Thyroid gland (tissue), 4 donors: Measurements from ENCODE around the gene PPP5C.

ENCODE experiments used
- POLR2A ChIP-seq, 2 donors: fragments of 450-650 bp; IDR thresholded peaks; one replicate each; pipeline ENCODE4 v1.6.1; 2017; ENCODE audit warnings: antibody characterized with exemption in 2 of 2, mild to moderate bottlenecking in 2 of 2, moderate library complexity in 1 of 2
- TF ChIP-seq, protein P1 (sequence below), 6 experiments: fragments of 200-600 bp in 3 of 6; fragments of 450-650 bp in 3 of 6; sonication (generic) in 3 of 6; IDR thresholded peaks; one replicate each; pipeline ENCODE4 v1.5.1; 2016 to 2019; ENCODE audit warnings: antibody characterized with exemption in 6 of 6, mild to moderate bottlenecking in 2 of 6, inconsistent platforms in 1 of 6, moderate library complexity in 1 of 6

DNA sequence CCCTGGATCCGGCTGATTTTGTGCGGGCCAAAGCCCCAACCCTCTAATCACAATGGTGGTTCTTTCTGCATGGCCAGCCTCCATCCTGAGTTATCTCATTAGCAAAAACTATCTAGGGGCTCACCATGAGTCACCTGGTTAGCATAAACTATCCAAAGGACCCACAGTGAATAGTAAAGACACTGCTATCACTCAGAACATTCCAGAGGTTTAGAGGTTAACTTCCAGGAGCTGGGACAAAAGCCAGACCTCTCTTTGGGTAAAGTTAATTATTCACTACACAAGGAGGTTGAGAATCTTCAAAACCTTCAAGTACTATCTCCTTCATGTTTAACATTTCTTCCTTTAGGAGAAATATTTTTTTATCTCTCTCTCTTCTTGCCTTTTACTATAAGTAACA lies 18.8 kb upstream of the PPP5C start:
- TF ChIP-seq, protein P1, sequence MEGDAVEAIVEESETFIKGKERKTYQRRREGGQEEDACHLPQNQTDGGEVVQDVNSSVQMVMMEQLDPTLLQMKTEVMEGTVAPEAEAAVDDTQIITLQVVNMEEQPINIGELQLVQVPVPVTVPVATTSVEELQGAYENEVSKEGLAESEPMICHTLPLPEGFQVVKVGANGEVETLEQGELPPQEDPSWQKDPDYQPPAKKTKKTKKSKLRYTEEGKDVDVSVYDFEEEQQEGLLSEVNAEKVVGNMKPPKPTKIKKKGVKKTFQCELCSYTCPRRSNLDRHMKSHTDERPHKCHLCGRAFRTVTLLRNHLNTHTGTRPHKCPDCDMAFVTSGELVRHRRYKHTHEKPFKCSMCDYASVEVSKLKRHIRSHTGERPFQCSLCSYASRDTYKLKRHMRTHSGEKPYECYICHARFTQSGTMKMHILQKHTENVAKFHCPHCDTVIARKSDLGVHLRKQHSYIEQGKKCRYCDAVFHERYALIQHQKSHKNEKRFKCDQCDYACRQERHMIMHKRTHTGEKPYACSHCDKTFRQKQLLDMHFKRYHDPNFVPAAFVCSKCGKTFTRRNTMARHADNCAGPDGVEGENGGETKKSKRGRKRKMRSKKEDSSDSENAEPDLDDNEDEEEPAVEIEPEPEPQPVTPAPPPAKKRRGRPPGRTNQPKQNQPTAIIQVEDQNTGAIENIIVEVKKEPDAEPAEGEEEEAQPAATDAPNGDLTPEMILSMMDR (IDR thresholded peaks at IDR 0.05) = no peak
- TF ChIP-seq POLR2A (IDR thresholded peaks at IDR 0.05) = no peak
